ENCODE data around the gene ZNF217. TPM values are rescaled to one million over a fixed set of nuclear protein-coding genes. Genes with fewer than 3 reads are reported as not detected.
A peak's percentile ranks its signal among the peaks of the same experiment; 100 is the strongest.

ZNF217 gene
- total and polyA plus RNA-seq, 9 of the 15 experiments (the other 6 are each of a cell fraction or from before 2014, with no cell fraction given), result 3.0 to 41.8 (median 16.8) TPM

- intact Hi-C loops (cut with micrococcal nuclease), result loop anchor here (2.0 to 5.0 kb wide), 3 partner anchors 17 to 97 kb away; no protein-coding TSS in a partner anchor
- 75% methylated on average over 6 of the region's 6 CpGs for WGBS (ENCODE audit: insufficient coverage, low coverage, missing lambda C conversion rate)
- no TSS peak for BruUV-seq (replicated peaks)
- no peaks in the 10 kb centered on the region for H3K27me3 ChIP-seq (ENCODE audit: control insufficient read depth in 2 of 2, insufficient read depth in 2 of 2, low read length in 2 of 2)
- in situ Hi-C loops (cut with MboI), result no loop called here
- no peak overlapping the region for H3K9ac ChIP-seq (ENCODE audit: insufficient read depth in 1 of 2, low read depth in 2 of 2, low read length in 2 of 2)
- no peak overlapping the region for H3K27ac ChIP-seq (ENCODE audit: extremely low read depth, low read depth, low read length)
- peak in 1 of 3 experiments; percentile 82; a peak in 1 of 6 replicates for TF ChIP-seq ZBTB11 (CRISPR knock-in tag; IDR thresholded peaks at IDR 0.05)
- no peak for TF ChIP-seq FUS (optimal IDR thresholded peaks at IDR 0.05; ENCODE audit: low read depth, low read length)
- no peak for DNase-seq (ENCODE audit: extremely low read depth in 1 of 4, low spot score in 3 of 4)
- peak overlapping the region; percentile 43; the same call in 1 of the 2 replicates for H2AFZ ChIP-seq (ENCODE audit: low read depth, low read length)
- peaks cover 33 to 35% of the 10 kb centered on the region in 2 experiments for H3K4me1 ChIP-seq (replicated peaks in 1 of 2; ENCODE audit: control insufficient read depth in 2 of 2, insufficient read depth in 2 of 2, low read length in 2 of 2)
- ChIA-PET POLR2A (interaction anchor here (4.7 kb wide), 1 partner anchor 16 kb away, joined by 23 read pairs; no protein-coding TSS in a partner anchor), CTCF (ENCODE audit: low intra/inter-chr PET ratio) (no interaction called here)
- no peak overlapping the region for H3K4me3 ChIP-seq
- H3K9me3 ChIP-seq (replicated peaks; ENCODE audit: control insufficient read depth, insufficient read depth, low read depth, low read length), result no peaks in the 10 kb centered on the region
- no peaks in the 10 kb centered on the region for H3K9me1 ChIP-seq (ENCODE audit: control insufficient read depth, insufficient read depth, low read length)
- H3K36me3 ChIP-seq (ENCODE audit: control insufficient read depth, insufficient read depth, low read length), result no peaks in the 10 kb centered on the region
- no peak for ATAC-seq
- no peaks in the 10 kb centered on the region for H4K20me1 ChIP-seq (replicated peaks; ENCODE audit: control insufficient read depth, insufficient read depth, low read length)
- no peak for FAIRE-seq
- no peak overlapping the region for H3K4me2 ChIP-seq (ENCODE audit: insufficient read depth, low read length)
- H3K79me2 ChIP-seq (ENCODE audit: control insufficient read depth, insufficient read depth, low read length), result no peaks in the 10 kb centered on the region
Measured at GRCh38 chr20:53639647-53640440, 46.2 kb upstream of the ZNF217 start.
